ENCODE data around the gene ZSWIM7.

ZSWIM7 gene

GRCh38 chr17:15928286-15928785 is 71.2 kb downstream of the ZSWIM7 start:
- no peak for DNase-seq
